ENCODE measurements around the gene PTMS. TPM values are rescaled to one million over a fixed set of nuclear protein-coding genes. Genes with fewer than 3 reads are reported as not detected.
"Not testable (repeated sequence)": the region's sequence is repeated elsewhere in the genome, so short reads cannot be mapped to it uniquely, and the experiment has no call there.

The PTMS gene
- total RNA-seq, 4 donors from 2014 or later: 91.6 to 131 (median 114) TPM

- 89 to 97% methylated on average over 5 of the region's 5 CpGs for WGBS, 2 donors
- DNase-seq (ENCODE audit: low spot score in 2 of 2): no peak
- no peak overlapping the region for H3K4me3 ChIP-seq (ENCODE audit: low read depth, poor library complexity, severe bottlenecking)
- intact Hi-C loops (cut with DNase I; ENCODE audit: low total_unique reads): loop anchor here (5.0 kb wide), 1 partner anchor 81 kb away; no protein-coding TSS in a partner anchor
- no peak for TF ChIP-seq CTCF (IDR thresholded peaks at IDR 0.05)
- TF ChIP-seq POLR2A (IDR thresholded peaks at IDR 0.05): no peak
These were observed 29.4 kb upstream of the PTMS start for GRCh38 chr12:6736754-6737153.

GRCh38 chr12:6742080-6742479 is 24.1 kb upstream of the PTMS start:
- 67 to 81% methylated on average over 12 of the region's 12 CpGs for WGBS, 2 donors
- intact Hi-C loops (cut with DNase I; ENCODE audit: low total_unique reads); DNase-seq (ENCODE audit: low spot score in 2 of 2); H3K4me3 ChIP-seq (ENCODE audit: low read depth, poor library complexity, severe bottlenecking): not testable (repeated sequence)

GRCh38 chr12:6742834-6743233 is 23.3 kb upstream of the PTMS start:
- WGBS, 2 donors: 60 to 72% methylated on average over 3 of the region's 3 CpGs
- no peak for DNase-seq (ENCODE audit: low spot score in 2 of 2)
- TF ChIP-seq POLR2A (IDR thresholded peaks at IDR 0.05) (no peak), CTCF (IDR thresholded peaks at IDR 0.05) (no peak)
- intact Hi-C loops (cut with DNase I; ENCODE audit: low total_unique reads): no loop called here
- H3K4me3 ChIP-seq (ENCODE audit: low read depth, poor library complexity, severe bottlenecking): no peak overlapping the region

- H3K4me3 ChIP-seq (ENCODE audit: low read depth, poor library complexity, severe bottlenecking); intact Hi-C loops (cut with DNase I; ENCODE audit: low total_unique reads); DNase-seq (ENCODE audit: low spot score in 2 of 2): not testable (repeated sequence)
- WGBS, 2 donors: 57 to 59% methylated on average over 7 of the region's 7 CpGs
These were observed 22.9 kb upstream of the PTMS start for GRCh38 chr12:6743300-6743699.

GRCh38 chr12:6745741-6746525 is 20.2 kb upstream of the PTMS start:
- H3K4me3 ChIP-seq (ENCODE audit: low read depth, poor library complexity, severe bottlenecking): no peak overlapping the region
- TF ChIP-seq CTCF (IDR thresholded peaks at IDR 0.05): no peak
- no peak for TF ChIP-seq POLR2A (IDR thresholded peaks at IDR 0.05)
- intact Hi-C loops (cut with DNase I; ENCODE audit: low total_unique reads): no loop called here
- 46 to 66% methylated on average over 13 of the region's 13 CpGs for WGBS, 2 donors
- no peak for DNase-seq (ENCODE audit: low spot score in 2 of 2)

GRCh38 chr12:6747216-6747615 is 18.9 kb upstream of the PTMS start:
- intact Hi-C loops (cut with DNase I; ENCODE audit: low total_unique reads): no loop called here

More at GRCh38 chr12:6747216-6747615, 18.9 kb upstream of the PTMS start:
- no peak for DNase-seq (ENCODE audit: low spot score in 2 of 2)
- no peak for TF ChIP-seq POLR2A (IDR thresholded peaks at IDR 0.05)
- TF ChIP-seq CTCF (IDR thresholded peaks at IDR 0.05): no peak
- H3K4me3 ChIP-seq (ENCODE audit: low read depth, poor library complexity, severe bottlenecking): no peak overlapping the region
- 69 to 73% methylated on average over 4 of the region's 4 CpGs for WGBS, 2 donors
